HT-29 (cell line): ENCODE results near the gene ZNF747. TPM values are rescaled to one million over a fixed set of nuclear protein-coding genes. Genes with fewer than 3 reads are reported as not detected.
"Not testable (repeated sequence)": the region's sequence is repeated elsewhere in the genome, so short reads cannot be mapped to it uniquely, and the experiment has no call there.

Experiments used
- DNase-seq: peaks from one replicate; pipeline ENCODE4 v3.0.0-alpha.2; 2015; ENCODE audit warnings: low spot score
- total RNA-seq: library from RNA; depleted of rRNA; stranded (reverse); fragments of >200 nt; shearing (Covaris generic); gene quantifications from 2 replicates; pipeline ENCODE4 v1.2.3, GENCODE V29; 2014

Gene ZNF747
- total RNA-seq, 1 experiment from 2014 or later = 8.8 TPM

DNA sequence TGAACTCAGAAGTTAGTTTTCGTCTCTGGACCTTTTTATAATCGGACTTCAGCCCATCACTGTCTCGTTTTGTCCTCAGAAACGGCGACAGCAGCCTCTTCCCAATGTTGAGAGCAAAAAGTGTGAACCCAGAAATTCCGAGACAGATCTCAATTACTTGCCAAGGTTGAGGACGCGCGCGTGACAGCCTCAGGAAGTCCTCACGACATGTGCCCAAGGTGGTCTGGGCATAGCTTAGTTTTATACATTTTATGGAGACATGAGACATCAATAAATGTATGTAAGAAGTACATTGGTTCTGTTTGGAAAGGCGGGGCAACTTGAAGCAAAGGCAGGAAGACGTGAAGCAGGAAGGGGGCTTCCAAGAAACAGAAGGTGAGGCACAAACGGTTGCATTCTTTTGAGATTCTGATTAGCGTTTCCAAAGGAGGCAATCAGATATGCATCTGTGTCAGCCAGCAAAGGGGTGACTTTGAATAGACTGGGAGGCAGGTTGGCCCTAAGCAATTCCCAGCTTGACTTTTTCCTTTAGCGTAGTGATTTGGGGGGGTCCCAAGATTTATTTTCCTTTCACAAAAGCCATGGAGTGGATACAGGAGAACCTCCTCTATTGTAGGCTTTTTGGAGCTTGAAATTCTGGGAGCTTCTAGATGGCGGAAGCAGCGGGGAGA lies 583 bp upstream of the ZNF747 start:
- DNase-seq = no peak

DNA sequence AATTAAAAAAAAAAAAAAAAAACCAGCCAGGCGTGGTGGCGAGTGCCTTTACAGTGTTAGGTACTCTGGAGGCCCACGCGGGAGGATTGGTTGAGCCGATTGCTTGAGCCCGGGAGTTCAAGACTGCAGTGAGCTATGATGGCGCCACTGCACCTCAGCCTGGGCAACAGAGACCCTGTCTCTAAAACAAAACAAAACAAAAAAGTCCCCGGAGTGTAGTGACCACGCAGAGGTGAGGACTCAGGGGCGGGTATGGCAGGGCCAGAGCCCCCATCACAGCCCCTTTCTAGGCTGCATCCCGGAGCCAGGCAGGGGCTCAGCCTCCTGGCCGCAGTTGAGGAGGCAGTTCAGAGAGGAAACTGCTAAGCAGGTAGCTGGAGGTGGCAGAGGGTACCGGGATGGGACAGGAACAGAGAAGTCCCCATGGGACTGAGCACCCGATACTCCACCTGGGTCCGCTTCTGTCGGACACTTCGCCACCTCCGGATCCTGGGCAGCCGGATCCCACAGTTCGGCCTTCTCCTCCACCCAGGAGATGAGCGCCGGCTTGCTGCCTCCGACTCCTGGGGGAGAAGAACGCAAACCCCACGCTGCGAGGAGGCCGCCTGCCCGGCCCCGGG lies 800 bp downstream of the ZNF747 start:
- DNase-seq = no peak

DNA sequence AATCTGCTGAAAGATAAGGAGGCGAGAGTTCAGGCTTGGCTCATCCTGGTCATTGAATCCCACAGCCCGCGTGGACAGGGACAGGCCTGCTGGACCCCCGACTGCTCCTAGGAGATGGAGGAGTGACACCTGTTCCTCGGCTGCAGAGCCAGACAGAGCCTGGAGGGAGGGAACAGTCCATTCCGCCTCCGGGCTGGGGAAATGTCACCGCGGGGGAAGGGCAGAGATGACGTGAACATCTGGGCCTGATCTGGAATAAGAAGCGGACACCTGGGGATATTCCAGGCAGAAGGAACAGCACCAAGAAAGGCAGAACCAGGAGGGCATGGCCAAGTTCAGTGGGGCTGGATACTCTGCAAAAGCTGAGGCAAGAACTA lies 1.5 kb downstream of the ZNF747 start:
- DNase-seq = no peak

- DNase-seq = no peak
Measured at GRCh38 chr16:30532285-30533145, 2.1 kb downstream of the ZNF747 start.

DNA sequence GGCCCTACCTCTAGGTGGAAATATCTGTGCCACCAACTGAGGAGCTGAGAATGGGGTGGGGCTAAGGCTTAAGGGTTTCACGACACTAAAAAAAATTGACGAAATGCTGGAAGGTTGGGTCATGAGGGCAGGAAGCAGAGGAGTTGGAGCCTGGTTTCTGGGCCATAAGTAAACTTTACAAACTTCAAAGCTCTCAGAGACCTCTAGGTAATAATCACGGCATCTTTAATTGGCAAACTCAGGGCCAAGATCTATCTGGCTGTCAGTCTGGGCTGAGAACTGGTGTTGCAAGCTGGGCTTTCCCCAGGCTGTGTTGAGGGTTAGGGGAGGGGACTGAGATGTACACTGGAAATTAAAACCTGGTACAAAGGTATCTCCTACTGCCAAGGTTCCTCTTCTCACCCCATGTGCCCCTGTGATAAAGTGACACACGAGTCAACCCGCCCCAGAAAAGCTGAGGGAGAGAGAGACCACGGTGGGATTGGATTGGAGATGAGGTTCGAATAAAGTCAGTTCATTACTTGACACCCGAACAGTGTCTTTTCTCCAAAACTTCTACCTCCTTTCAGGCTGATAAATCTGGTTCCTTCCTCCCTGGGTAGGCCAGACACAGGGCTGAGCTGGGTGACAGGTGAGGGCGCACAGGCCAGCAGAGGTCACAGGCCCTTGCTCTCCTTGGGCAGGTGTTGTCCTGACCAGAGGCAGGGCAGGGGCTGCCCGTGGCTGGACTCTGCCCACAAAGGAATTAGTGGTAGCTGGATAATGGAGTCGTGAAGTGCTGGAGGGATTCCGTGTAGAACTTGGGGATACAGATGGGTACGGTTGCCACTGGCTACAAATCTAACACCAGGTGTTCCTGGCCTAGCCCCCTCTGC lies 4.3 kb downstream of the ZNF747 start:
- no peak for DNase-seq

DNA sequence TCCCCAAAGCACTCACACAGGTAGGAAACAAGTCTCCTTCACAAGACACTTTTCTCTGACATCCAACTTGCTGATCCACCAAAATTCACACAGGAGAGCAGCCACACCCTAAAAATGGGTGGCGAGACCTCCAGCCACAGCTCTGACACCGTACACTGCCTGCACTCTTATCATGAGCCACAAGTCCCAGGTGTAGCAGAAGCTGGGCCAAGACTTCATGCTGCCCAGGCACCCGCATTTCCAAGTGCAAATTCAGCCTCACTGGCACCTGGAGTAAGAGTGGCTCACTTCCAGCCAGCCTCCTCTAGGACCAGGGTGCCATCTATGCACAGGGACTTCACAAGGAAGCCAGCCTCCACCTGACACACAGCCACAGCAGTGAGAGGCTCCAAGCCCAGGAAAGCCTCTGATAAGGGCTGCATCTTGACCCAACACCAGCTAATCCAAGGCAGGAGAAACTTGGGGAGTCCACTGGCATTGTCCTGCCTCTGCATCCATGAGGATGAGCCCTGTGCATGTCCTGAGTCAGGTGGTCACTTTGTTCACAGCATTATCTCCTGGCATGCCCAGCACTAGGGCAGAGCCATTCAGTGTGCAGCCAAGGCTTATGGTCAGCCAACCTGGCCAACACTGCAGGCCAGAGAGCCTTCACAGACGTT lies 5.7 kb downstream of the ZNF747 start:
- no peak for DNase-seq

- peak; percentile 67 for DNase-seq
Measured at GRCh38 chr16:30527635-30528178, 7.0 kb downstream of the ZNF747 start.

GRCh38 chr16:30526823-30527634 lies 7.6 kb downstream of the ZNF747 start:
- DNase-seq = peak; percentile 99

DNA sequence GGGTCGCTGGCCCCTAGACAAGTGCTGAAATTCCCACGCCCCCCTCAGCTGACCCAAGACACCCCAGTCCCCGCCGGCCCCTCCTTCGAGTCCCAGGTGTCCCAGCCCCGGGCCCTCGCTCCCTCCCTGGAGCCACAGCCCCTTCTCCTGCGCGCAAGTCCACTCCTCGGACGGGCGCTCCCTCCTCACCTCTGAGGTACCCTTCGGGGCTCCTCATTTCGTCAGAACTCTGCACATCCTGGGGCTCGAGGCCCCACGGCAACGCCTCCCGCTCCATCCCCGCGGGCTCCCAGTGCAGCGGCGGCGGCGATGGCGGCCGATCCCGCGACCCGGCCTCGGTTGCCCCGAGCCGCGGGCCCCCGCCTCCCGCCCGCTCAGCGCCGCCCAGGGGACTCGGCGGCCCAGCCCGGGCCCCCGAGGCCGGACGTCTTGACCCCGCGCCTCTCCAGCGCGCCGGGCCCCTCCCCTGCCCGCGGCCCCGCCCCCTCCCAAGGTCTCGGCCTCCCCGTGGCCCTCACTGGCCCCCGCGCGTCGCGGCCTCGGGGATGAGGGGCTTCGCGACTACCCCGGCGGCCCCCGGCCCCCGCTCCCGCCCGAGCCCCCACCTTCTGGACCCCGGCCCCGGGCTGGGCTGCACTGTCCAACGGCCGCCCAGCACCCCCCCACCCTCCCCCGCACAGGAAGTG lies 8.4 kb downstream of the ZNF747 start, which contains the start of gene ZNF768:
TSS of gene ZNF768 (minus strand) at position 430 of the 686 bp plus-strand sequence. CDS start at position 277, 153 bp downstream.
- no peak for DNase-seq

GRCh38 chr16:30525844-30526136 lies 8.9 kb downstream of the ZNF747 start:
- no peak for DNase-seq

GRCh38 chr16:30524575-30525568 lies 9.8 kb downstream of the ZNF747 start:
- DNase-seq = no peak

GRCh38 chr16:30523768-30524574 lies 10.7 kb downstream of the ZNF747 start:
- no peak for DNase-seq

DNA sequence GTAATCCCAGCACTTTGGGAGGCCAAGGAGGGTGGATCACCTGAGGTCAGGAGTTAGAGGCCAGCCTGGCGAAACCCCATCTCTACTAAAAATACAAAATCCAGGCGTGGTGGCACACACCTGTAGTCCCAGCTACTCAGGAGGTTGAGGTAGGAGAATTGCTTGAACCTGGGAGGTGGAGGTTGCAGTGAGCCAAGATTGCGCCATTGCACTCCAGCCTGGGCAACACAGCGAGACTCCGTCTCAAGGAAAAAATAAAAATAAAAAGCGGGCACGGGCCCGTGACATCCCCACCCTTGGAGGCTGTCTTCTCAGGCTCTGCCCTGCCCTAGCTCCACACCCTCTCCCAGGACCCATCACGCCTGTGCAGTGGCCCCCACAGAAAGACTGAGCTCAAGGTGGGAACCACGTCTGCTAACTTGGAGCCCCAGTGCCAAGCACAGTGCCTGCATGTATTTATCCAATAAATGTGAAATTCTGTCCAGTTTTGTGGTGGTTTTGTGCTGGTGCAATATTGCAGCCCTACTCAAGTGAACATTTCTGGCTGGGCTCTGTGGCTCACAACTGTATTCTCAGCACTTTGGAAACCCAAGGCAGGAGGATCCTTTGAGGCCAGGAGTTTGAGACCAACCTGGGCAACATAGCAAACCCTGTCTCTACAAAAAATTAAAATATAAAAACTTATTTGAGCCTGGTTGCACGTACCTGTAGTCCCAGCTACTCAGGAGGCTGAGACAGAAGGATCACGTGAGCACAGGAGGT lies 11.8 kb downstream of the ZNF747 start:
- DNase-seq = not testable (repeated sequence)

DNA sequence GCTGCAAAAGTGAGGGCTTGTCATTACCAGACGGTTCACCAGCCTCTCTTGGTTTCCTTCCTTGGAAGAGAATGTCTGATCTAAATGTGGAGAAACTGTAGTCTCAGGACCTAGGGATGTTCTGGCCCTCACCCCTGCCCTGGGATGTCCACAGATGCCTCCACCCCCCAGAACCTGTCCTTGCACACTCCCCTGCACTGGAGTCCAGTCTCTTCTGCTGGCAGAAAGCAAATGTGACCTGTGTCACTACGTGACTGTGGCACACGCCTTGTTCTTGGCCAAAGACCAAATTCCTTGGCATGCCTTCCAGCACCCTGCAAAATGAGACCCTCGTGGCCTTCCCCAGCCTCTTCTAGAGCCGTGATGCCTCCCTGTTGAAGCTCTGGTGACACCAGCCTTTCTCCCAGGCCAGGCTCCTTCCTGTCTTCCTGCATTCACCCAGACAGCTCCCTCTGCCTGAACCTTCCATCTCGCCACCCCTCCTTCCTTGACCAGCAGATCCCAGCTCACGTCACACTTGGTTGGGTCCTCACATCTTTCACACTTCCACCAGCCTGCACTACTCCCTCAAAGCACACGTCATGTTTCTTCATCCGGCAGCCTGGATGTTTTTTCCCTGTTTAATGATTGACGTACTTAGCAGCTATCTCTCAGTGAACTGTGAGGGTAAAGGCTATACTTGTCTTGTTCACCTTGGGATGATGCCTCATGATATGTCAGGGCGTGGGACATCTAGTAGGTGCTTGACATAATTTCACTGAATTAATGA lies 12.6 kb downstream of the ZNF747 start:
- peak; percentile 47 for DNase-seq

DNA sequence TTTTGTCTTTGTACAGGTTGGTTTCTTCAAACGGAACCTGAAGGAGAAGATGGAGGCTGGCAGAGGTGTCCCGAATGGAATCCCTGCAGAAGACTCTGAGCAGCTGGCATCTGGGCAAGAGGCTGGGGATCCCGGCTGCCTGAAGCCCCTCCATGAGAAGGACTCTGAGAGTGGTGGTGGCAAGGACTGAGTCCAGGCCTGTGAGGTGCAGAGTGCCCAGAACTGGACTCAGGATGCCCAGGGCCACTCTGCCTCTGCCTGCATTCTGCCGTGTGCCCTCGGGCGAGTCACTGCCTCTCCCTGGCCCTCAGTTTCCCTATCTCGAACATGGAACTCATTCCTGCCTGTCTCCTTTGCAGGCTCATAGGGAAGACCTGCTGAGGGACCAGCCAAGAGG lies 13.2 kb downstream of the ZNF747 start:
- DNase-seq = no peak
